NB4 (cell line): ENCODE results near the gene SIRT7.

Experiments used
- DNase-seq: peaks from one replicate; pipeline ENCODE4 v3.0.0; 2010; ENCODE audit warnings: low read depth
- H3K4me3 ChIP-seq: one replicate; pipeline ENCODE4 v1.5.1; 2011; ENCODE audit warnings: mild to moderate bottlenecking, low read depth, low read length, moderate library complexity
- MYC ChIP-seq: IDR thresholded peaks from 2 replicates; pipeline ENCODE4 v1.6.1; 2011; ENCODE audit warnings: low read depth, low read length
- POLR2A ChIP-seq: IDR thresholded peaks from 2 replicates; pipeline ENCODE4 v1.6.1; 2011; ENCODE audit warnings: mild to moderate bottlenecking; ENCODE audit not compliant: insufficient read length; ENCODE audit errors: extremely low read depth
- TF ChIP-seq, protein P1 (sequence below): IDR thresholded peaks from 2 replicates; pipeline ENCODE4 v1.6.1; 2011; ENCODE audit warnings: low read depth, low read length
- TF ChIP-seq, protein P2 (sequence below): IDR thresholded peaks from one replicate; pipeline ENCODE4 v1.5.1; 2012; ENCODE audit warnings: low read depth, low read length

Gene SIRT7

DNA sequence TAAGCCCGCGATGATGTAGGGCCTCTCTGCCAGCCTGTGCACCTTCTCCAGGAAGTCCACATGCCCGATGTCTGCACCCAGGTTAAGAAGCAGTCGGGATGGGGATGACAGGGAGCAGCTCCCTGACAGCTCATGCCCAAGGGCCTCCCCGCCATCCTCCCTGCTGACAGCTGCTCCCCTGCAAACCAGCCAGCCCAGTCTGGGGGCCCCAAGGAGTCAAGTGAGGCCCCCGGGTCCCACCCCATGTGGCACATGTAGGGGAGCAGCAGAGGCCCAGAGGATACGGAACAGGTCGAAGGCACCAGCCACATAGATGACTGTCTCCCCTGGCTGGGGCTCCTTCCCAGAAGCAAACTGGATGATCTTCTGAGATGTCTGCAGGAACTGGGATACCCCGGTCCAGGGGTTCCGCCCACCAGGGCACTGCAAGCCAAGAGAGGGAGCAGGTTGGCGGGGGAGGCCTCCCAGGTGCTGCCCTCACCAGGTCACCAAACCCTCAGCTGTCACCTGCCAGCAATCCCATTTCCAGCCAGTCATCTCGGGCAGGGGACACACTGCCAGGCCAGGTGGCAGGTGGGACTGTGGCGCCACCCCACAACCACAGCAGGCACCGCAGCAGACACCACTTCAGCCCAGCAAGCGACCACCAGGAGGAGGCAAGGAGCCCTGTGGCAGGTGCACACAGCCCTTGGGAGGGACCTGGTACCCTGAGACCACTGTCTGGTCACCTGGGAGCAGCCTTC lies 11.3 kb downstream of the SIRT7 start:
- H3K4me3 ChIP-seq: no peak overlapping the region
- DNase-seq: no peak
- TF ChIP-seq POLR2A (no peak), MYC (no peak)
- TF ChIP-seq, protein P1, sequence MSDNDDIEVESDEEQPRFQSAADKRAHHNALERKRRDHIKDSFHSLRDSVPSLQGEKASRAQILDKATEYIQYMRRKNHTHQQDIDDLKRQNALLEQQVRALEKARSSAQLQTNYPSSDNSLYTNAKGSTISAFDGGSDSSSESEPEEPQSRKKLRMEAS: no peak
- TF ChIP-seq, protein P2, sequence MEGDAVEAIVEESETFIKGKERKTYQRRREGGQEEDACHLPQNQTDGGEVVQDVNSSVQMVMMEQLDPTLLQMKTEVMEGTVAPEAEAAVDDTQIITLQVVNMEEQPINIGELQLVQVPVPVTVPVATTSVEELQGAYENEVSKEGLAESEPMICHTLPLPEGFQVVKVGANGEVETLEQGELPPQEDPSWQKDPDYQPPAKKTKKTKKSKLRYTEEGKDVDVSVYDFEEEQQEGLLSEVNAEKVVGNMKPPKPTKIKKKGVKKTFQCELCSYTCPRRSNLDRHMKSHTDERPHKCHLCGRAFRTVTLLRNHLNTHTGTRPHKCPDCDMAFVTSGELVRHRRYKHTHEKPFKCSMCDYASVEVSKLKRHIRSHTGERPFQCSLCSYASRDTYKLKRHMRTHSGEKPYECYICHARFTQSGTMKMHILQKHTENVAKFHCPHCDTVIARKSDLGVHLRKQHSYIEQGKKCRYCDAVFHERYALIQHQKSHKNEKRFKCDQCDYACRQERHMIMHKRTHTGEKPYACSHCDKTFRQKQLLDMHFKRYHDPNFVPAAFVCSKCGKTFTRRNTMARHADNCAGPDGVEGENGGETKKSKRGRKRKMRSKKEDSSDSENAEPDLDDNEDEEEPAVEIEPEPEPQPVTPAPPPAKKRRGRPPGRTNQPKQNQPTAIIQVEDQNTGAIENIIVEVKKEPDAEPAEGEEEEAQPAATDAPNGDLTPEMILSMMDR: no peak

DNA sequence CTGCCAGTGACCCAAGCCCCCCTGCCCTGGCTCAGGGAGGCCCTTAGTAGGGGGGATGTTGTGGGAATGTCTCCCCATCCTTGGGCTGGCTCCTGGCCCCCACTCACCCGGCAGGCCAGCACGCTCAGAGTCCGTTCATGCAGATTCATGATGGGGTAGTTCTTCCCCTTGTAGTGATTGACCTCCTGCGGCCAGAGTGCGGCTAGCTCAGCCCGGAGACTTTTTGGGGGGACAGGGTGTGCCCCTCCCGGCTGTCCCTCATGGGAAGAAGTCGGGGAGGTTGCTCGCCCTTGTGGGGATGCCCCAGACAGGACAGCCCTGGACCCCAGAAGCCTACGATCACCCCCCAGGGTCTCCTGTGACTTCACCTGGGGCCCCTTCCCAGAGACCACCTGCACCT lies 12.0 kb downstream of the SIRT7 start:
- no peak overlapping the region for H3K4me3 ChIP-seq
- TF ChIP-seq, protein P1: no peak
- no peak for TF ChIP-seq MYC
- TF ChIP-seq, protein P2: no peak
- no peak for TF ChIP-seq POLR2A
- no peak for DNase-seq

DNA sequence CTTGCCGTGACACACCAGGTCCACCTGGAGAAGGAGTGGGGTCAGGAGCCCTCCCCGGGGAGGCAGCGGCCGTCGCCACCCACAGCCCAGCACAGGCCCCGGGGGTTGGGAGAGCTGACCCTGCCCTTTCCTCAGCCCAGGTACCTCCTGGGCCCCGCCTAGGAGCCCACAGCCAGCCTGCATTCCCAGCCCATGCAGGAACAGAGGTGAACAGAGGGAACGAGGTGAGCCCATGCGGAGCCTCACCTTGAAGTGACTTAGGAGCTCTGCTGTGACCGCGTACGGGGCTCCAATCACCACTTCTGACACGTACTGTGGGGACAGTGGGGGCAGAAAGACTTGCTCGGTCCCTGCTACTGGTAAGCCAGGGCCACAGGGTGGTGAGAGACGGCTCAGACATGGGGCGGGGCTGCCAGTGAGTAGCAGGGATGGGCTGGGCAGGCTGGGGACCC lies 12.5 kb downstream of the SIRT7 start:
- no peak for TF ChIP-seq MYC
- TF ChIP-seq, protein P1: no peak
- no peak overlapping the region for H3K4me3 ChIP-seq
- DNase-seq: no peak

DNA sequence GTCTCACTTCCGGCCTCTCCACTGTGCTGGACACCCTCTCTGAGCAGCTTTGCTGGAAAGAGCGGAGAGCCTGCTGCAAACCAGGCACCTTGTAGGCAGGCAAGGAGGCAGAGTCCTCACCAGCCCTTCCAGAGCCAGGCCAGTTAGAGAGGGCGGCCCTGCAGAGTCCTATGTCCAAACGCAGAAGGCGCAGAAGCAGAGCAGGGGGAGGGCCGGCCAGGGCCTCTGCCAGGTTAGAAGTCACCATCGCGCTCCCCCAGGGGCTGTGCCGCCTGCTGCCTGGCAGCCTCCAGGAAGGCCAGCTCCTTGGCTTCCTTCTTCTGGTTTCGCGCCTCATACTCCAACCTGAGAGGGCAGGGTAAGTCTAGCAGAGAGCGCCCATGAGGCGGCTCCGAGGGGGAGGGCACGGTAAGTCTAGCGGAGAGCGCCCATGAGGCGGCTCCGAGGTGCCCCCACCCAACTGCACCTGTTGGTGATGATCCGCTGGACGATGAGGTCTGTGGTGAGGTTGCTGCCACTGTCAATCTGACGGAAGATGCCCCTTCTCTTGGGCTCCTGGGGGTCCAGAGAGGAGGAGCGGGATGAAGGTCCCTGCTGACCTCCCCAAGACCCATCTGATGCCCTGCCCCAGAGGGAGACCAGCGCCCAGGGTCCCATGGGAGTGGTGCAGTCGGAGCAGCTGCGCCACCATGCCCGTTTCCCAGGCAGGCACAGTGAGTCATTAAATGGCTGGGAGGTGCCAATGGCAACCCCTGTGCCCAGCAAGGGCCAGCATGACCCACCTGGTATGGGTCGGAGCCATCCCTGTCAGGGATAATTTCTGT lies 13.2 kb downstream of the SIRT7 start:
- no peak for DNase-seq
- TF ChIP-seq POLR2A: no peak
- TF ChIP-seq, protein P2: no peak
- TF ChIP-seq, protein P1: no peak
- no peak for TF ChIP-seq MYC
- no peak overlapping the region for H3K4me3 ChIP-seq

DNA sequence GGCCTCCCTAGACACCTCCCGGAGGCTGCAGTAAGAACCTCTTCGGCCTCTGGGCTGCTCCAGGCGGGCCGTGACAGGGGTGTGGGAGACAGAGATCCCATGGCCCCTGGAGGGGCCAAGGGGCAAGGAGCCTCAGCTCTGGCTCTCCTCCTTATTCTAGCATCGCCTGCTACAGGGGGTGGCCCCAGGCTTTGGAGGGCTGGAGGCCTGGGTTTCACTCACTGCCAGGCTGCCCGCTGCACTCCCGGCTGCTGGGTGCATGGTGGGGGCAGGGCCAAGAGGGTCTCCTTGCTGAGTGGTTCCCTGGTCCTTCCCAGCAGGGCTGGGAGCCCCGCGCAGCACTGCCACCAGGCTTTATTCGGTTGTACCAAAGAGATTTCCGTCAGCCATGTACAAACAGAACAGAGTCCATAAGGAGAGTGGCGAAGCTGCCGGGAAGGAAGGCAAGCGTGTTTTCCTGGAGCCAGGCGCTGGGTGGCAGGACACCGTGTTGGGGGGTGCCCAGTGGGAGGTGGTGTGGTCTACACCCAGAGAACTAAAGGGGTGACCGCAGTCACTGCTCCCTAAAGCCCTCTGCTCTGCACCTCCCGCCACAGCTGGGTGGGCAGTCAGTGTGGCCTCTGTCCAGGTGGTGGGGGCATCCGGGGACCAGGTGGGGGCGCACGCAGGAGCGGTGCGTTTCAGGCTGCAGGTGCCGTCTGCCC lies 13.9 kb downstream of the SIRT7 start:
- TF ChIP-seq, protein P2: no peak
- no peak for TF ChIP-seq POLR2A
- no peak for TF ChIP-seq MYC
- TF ChIP-seq, protein P1: no peak
- H3K4me3 ChIP-seq: no peak overlapping the region
- no peak for DNase-seq
